ENCODE data around the gene MACROH2A1.

Gene MACROH2A1

DNA sequence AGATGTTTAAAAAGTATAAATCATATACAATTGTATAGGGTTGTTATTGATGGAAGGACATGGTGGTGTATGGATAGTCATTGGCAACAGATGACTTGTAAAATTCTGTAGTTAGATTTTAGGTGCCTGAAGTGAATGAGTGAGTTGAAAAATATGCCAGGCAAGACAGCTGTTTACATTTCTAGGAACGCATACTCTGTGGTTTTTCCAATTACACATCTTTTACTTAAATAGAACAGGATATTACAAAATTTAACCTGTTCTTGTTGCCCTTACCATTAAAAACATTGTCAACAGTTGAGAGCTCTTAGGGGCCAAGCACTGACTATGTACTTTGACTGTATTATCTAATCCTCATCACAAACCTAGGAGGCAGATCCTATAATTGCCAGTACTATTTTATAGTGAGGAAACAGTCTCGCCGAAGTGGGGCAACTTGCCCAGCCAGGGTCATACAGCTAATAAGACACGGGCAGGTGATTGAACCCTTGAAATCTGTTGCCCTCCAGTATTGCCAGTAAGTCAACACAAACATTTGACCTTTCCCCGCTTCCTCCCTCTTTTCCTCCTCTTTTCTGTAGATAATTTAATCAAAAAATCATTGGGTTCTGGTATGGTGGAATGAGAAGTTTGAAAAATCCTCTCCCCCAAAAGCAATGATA lies 88.6 kb downstream of the MACROH2A1 start:
- no peak overlapping the region for H3K27ac ChIP-seq (ENCODE audit: low read depth, low read length)
- H3K9ac ChIP-seq (ENCODE audit: low read depth, low read length) = no peak overlapping the region
- no peaks in the 10 kb centered on the region for H3K36me3 ChIP-seq (ENCODE audit: control insufficient read depth, insufficient read depth, low read length)
- peaks cover 7% of the 10 kb centered on the region; the same call in 1 of the 2 replicates for H3K27me3 ChIP-seq (ENCODE audit: control insufficient read depth, insufficient read depth, low read length)
- no peaks in the 10 kb centered on the region for H3K9me3 ChIP-seq (ENCODE audit: control insufficient read depth, insufficient read depth, low read length)
- H3K4me3 ChIP-seq (ENCODE audit: low read depth, low read length) = no peak overlapping the region
- peaks cover 8% of the 10 kb centered on the region; the same call in 1 of the 2 replicates for H3K4me1 ChIP-seq (ENCODE audit: control insufficient read depth, insufficient read depth, low read length)

DNA sequence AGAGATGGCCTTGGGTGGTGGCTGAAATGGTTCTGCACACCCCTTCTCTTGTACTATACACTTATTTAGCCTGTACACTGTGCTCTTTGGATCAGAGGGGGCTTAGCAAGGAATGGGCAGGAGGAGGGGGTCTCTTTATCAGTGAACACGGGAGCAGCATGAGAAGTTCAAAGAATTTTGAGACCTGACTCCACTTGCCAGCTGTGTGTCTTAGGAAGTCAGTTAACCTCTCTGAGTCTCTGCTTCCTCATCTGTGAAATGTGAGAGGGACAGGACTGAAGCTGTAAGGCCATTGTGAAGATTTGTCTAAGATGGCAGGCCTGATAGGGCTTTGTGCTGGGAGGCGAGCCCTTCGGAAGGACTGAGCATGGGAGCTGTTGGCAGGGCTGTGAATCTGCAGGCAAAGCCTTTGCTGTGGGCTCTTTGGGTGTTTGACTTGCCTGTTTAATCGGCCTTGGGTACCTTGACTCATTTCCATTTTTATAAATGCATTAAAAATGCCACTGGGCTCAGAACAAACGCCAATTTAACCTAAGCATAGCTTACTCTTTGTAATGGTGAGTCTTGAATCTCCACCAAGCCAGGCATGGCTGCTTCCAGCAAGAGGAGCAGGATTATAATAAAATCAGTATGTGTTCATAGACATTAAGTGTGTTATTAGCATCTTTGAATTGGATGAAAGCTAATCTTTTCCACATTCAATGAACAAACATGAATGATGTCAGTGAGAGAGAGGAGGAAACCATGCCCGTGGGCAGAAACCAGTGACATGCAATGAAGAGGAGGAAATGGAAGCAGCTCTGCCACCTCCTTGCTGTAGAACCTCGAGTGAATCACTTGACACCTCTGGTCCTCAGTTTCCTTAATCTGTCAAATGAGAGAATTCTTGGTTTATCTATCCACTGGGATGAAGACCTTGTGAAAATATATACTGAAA lies 89.4 kb downstream of the MACROH2A1 start:
- H3K9me3 ChIP-seq (ENCODE audit: control insufficient read depth, insufficient read depth, low read length) = no peaks in the 10 kb centered on the region
- H3K36me3 ChIP-seq (ENCODE audit: control insufficient read depth, insufficient read depth, low read length) = no peaks in the 10 kb centered on the region
- H3K4me1 ChIP-seq (ENCODE audit: control insufficient read depth, insufficient read depth, low read length) = peaks cover 8% of the 10 kb centered on the region; the same call in 1 of the 2 replicates
- H3K9ac ChIP-seq (ENCODE audit: low read depth, low read length) = no peak overlapping the region
- peaks cover 7% of the 10 kb centered on the region; the same call in 1 of the 2 replicates for H3K27me3 ChIP-seq (ENCODE audit: control insufficient read depth, insufficient read depth, low read length)
- no peak overlapping the region for H3K27ac ChIP-seq (ENCODE audit: low read depth, low read length)
- H3K4me3 ChIP-seq (ENCODE audit: low read depth, low read length) = no peak overlapping the region

DNA sequence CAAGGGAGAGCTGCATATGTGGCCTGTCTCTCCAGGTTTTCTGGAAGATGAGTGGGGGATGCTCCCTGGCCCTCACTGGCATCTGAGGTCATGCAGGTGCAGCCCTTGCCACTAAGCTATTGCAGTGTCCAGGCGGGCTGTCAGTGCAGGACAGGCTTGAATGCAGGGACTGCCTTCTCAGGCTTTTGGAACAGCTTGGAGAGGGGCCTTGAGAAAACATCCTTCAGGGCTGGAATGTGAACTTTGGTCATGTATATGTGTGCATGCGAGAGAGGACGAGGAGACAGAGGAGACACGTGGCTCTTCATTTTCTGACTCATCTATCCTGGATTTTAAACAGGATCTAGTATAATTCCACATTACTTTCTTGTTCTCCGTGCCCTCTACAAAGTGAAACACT lies 90.3 kb downstream of the MACROH2A1 start:
- Histone ChIP-seq H3K27me3 (ENCODE audit: control insufficient read depth, insufficient read depth, low read length) (peaks cover 7% of the 10 kb centered on the region; the same call in 1 of the 2 replicates), H3K27ac (ENCODE audit: low read depth, low read length) (no peak overlapping the region), H3K9ac (ENCODE audit: low read depth, low read length) (no peak overlapping the region)

DNA sequence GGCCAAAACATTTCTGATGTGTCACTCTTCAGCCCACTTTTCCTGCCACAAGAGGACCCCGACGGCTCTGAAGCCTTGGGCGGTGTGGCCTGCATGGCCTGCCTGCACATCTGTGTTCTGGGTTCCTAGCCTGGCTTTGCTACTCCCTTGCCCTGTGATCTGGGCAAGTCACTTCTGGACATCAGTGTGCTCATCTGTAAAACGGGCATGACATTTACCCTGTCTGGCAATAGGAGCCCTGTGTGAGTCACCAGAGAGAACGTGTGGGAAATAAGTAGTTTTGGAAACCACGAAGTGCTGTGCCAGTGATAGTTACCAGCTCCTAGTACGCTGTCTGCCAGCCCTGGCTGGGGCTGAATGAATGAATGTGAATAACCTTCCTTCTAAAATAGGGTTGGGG lies 90.8 kb downstream of the MACROH2A1 start:
- no peaks in the 10 kb centered on the region for H3K9me3 ChIP-seq (ENCODE audit: control insufficient read depth, insufficient read depth, low read length)
- H3K36me3 ChIP-seq (ENCODE audit: control insufficient read depth, insufficient read depth, low read length) = no peaks in the 10 kb centered on the region
- peaks cover 8% of the 10 kb centered on the region; the same call in 1 of the 2 replicates for H3K4me1 ChIP-seq (ENCODE audit: control insufficient read depth, insufficient read depth, low read length)
- no peak overlapping the region for H3K27ac ChIP-seq (ENCODE audit: low read depth, low read length)
- H3K9ac ChIP-seq (ENCODE audit: low read depth, low read length) = no peak overlapping the region
- H3K4me3 ChIP-seq (ENCODE audit: low read depth, low read length) = no peak overlapping the region
- peaks cover 7% of the 10 kb centered on the region; the same call in 1 of the 2 replicates for H3K27me3 ChIP-seq (ENCODE audit: control insufficient read depth, insufficient read depth, low read length)

More for the DNA sequence above, 90.3 kb downstream of the MACROH2A1 start:
- Histone ChIP-seq H3K9me3 (ENCODE audit: control insufficient read depth, insufficient read depth, low read length) (no peaks in the 10 kb centered on the region), H3K36me3 (ENCODE audit: control insufficient read depth, insufficient read depth, low read length) (no peaks in the 10 kb centered on the region), H3K4me1 (ENCODE audit: control insufficient read depth, insufficient read depth, low read length) (peaks cover 8% of the 10 kb centered on the region; the same call in 1 of the 2 replicates), H3K4me3 (ENCODE audit: low read depth, low read length) (no peak overlapping the region)

DNA sequence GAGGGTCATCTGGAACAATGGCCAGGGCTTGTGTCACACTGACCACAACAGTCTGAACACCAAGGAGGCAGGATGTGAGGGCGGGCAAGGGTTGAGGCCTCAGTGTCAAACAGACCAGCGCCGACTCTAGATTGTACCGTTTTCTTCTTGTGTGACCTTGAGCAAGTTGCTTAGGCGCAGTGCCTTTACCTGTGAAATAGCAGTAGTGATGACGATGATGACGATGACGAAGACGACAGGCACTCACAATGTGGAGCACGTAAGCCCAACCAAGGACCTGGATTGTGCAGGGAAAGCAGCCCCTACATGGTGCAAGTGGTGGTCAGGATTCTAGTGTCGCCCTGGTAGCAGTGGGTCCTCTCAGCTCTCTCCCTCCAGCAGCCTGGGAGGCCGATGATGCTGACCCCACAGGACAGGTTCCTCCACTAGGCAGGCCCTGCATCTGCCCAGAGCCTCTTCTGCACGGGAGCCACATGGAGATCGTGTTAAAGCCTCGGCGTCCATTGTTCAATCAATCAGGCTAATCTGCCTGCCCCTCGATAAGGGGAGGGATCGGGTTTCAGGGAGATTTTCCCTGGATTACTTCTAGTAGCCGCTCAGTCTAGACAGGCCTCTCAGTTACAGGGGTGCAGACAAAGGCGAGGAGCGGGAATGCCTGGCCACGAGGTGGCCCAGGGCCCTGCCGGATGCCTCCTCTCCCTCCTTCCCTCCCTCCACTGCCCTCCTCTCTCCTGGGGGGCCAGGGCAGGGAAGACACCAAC lies 91.7 kb downstream of the MACROH2A1 start:
- Histone ChIP-seq H3K4me3 (ENCODE audit: low read depth, low read length) (no peak overlapping the region), H3K27me3 (ENCODE audit: control insufficient read depth, insufficient read depth, low read length) (peaks cover 7% of the 10 kb centered on the region; the same call in 1 of the 2 replicates), H3K36me3 (ENCODE audit: control insufficient read depth, insufficient read depth, low read length) (no peaks in the 10 kb centered on the region), H3K27ac (ENCODE audit: low read depth, low read length) (peak overlapping the region; percentile 23), H3K4me1 (ENCODE audit: control insufficient read depth, insufficient read depth, low read length) (peaks cover 8% of the 10 kb centered on the region; the same call in 1 of the 2 replicates), H3K9ac (ENCODE audit: low read depth, low read length) (no peak overlapping the region), H3K9me3 (ENCODE audit: control insufficient read depth, insufficient read depth, low read length) (no peaks in the 10 kb centered on the region)

DNA sequence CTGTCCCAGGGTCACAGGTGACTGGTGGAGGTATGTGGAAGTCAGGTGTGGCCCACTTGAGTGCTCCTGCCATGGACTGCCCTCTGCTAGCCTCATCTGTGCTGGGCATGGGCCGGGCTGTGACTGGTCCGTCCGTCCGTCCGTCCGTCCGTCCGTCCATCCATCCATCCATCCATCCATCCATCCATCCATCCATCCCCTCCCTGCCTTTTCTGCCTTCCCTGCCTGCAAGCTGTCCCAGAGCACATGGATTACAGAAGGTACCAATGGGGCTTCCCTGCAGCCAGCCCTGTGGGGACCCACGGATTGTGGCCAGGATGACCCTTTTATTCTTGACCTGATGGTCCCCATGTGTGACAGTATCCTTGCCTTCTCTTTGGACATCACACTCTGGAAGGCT lies 92.5 kb downstream of the MACROH2A1 start:
- Histone ChIP-seq H3K27me3 (ENCODE audit: control insufficient read depth, insufficient read depth, low read length) (peaks cover 7% of the 10 kb centered on the region; the same call in 1 of the 2 replicates), H3K27ac (ENCODE audit: low read depth, low read length) (no peak overlapping the region), H3K36me3 (ENCODE audit: control insufficient read depth, insufficient read depth, low read length) (no peaks in the 10 kb centered on the region), H3K4me3 (ENCODE audit: low read depth, low read length) (no peak overlapping the region), H3K4me1 (ENCODE audit: control insufficient read depth, insufficient read depth, low read length) (peaks cover 8% of the 10 kb centered on the region; the same call in 1 of the 2 replicates), H3K9me3 (ENCODE audit: control insufficient read depth, insufficient read depth, low read length) (no peaks in the 10 kb centered on the region), H3K9ac (ENCODE audit: low read depth, low read length) (no peak overlapping the region)

DNA sequence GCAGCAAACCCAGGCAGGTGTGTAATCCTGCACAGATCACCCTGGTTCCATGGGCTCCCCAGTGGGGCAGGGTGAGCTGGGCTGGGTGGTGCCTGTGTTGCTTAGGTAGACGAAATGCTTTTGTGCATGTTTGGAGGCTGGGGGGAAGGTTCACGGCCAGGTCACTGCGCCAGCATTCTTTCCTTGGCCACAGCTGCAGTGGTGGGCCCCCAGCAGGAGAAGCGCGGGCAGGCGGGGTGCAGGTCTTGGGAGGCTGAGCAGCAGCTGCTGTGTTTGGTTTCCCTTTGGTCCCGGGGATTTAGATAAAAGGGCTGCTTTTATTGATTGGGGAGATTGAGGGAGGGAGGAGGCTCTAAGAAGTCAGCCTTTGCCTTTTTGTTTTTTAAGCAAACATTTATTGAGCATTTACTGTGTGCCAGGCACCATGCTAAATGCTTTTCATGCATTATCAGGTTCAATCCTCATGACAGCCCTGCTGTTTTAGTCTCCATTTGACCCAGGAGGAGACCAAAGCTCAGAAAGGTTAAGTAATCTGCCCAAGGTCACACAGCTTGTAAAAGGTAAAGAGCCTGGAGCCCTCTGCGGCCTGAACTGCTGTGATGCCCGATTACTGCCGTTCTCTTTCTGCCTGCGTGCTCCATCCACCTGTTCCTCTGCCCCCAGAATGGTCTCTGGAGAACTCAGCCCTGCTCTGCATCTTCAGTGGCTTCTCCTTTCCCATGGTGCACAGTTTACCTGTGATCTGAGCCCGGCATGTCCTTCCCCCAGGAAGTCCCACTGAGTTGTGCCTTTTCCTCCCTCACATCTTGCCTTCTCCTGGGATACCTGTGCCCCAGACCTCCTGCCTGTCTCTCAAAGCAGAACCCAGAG lies 94.4 kb downstream of the MACROH2A1 start:
- H3K9ac ChIP-seq (ENCODE audit: low read depth, low read length) = no peak overlapping the region
- H3K4me1 ChIP-seq (ENCODE audit: control insufficient read depth, insufficient read depth, low read length) = peaks cover 8% of the 10 kb centered on the region; the same call in 1 of the 2 replicates
- no peaks in the 10 kb centered on the region for H3K36me3 ChIP-seq (ENCODE audit: control insufficient read depth, insufficient read depth, low read length)
- no peak overlapping the region for H3K27ac ChIP-seq (ENCODE audit: low read depth, low read length)
- no peak overlapping the region for H3K4me3 ChIP-seq (ENCODE audit: low read depth, low read length)
- H3K9me3 ChIP-seq (ENCODE audit: control insufficient read depth, insufficient read depth, low read length) = no peaks in the 10 kb centered on the region
- H3K27me3 ChIP-seq (ENCODE audit: control insufficient read depth, insufficient read depth, low read length) = peaks cover 7% of the 10 kb centered on the region; the same call in 1 of the 2 replicates

DNA sequence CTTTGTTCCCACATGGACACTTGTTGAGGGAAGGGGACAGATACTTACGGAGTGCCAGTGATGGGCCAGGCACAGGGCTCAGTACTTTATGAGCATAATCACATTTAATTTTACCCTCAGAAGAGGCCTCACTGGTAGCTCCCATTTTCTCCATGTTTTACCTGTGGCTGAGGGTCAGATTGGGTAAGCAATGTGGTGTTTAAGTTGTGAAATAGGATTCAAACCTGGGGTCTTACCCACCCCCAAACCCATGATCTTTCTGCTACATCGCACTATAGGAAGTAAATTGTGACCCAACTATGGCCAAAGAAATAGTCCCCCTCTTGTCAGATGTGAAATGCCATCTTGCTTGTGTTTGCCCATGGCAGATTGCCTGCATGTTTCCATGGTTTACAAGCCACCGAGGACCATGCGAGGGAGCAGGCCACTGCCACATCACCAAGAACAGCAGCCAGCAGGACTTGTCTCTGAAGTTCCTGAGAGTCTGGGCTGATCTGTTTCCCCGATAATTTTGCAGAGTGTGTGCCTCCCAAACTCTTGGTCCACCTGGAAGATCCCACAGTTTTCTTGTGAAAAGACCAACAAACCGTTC lies 95.4 kb downstream of the MACROH2A1 start:
- Histone ChIP-seq H3K27me3 (ENCODE audit: control insufficient read depth, insufficient read depth, low read length) (peaks cover 7% of the 10 kb centered on the region; the same call in 1 of the 2 replicates), H3K9me3 (ENCODE audit: control insufficient read depth, insufficient read depth, low read length) (no peaks in the 10 kb centered on the region), H3K4me3 (ENCODE audit: low read depth, low read length) (no peak overlapping the region), H3K36me3 (ENCODE audit: control insufficient read depth, insufficient read depth, low read length) (no peaks in the 10 kb centered on the region), H3K4me1 (ENCODE audit: control insufficient read depth, insufficient read depth, low read length) (peaks cover 8% of the 10 kb centered on the region; the same call in 1 of the 2 replicates), H3K27ac (ENCODE audit: low read depth, low read length) (no peak overlapping the region), H3K9ac (ENCODE audit: low read depth, low read length) (no peak overlapping the region)

DNA sequence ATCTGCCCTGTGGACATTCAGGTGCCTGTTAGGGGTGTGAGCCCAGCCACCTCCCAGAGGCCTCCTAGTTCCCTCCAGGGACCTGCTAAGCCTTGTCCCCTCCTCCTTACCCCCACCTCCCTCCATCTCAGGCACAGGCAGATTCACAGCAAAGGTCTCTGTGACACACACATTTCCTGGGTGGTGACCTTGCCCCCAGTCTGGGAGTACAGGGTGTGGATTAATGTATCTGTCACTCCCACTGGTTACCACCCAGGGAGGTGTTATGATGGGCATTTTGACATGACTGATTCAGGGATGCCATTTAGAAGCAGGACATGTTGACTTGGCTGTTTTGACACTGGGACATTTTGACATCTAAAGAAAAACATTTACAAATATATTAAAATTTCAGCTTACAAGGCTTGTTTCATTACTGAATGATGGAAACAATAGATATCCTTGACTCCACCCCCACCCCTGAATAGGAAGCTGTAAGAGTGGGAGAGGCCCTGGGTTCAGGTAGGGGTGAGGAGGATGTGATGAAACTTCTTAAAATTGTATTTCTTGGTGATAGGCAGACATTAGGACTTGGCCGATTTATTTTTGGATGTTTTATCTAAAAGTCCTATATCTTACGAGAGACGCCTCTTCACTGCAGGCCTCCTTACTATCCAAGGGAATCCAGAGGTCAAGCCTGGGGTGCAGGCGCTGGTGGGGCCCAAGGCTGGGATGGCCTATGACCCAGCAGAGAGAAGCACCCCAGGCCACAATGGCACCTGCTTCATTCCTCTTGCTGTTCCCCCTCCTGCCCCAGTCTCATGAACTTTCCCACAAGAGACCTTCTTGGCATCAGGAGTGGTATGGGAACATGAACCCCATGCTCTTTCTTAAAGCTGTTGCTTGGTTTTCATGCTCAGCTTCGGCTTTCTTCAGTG lies 101.9 kb downstream of the MACROH2A1 start:
- no peaks in the 10 kb centered on the region for H3K27me3 ChIP-seq (ENCODE audit: control insufficient read depth, insufficient read depth, low read length)
- no peaks in the 10 kb centered on the region for H3K9me3 ChIP-seq (ENCODE audit: control insufficient read depth, insufficient read depth, low read length)
- no peak overlapping the region for H3K9ac ChIP-seq (ENCODE audit: low read depth, low read length)
- H3K27ac ChIP-seq (ENCODE audit: low read depth, low read length) = no peak overlapping the region
- H3K4me1 ChIP-seq (ENCODE audit: control insufficient read depth, insufficient read depth, low read length) = no peaks in the 10 kb centered on the region
- no peak overlapping the region for H3K4me3 ChIP-seq (ENCODE audit: low read depth, low read length)
- H3K36me3 ChIP-seq (ENCODE audit: control insufficient read depth, insufficient read depth, low read length) = no peaks in the 10 kb centered on the region

Measured in HUES48 (cell line).